GM12878 (cell line): Measurements from ENCODE around the gene MAGEB3. TPM values are rescaled to one million over a fixed set of nuclear protein-coding genes. Genes with fewer than 3 reads are reported as not detected.
A peak's percentile ranks its signal among the peaks of the same experiment; 100 is the strongest.

Experiments
- ATAC-seq: fragments of 200-7000 bp; cut with Tn5 transposase; 3 replicates; pipeline ENCODE4 v1.9.1; 2020; ENCODE audit warnings: mild to moderate bottlenecking, moderate library complexity
- BruUV-seq: library from RNA; stranded (reverse); fragments of 400-500 nt; replicated peaks from 2 replicates; lab custom pipeline; 2021; lab: Mats Ljungman, UMichigan
- CTCF ChIA-PET: fragments of 300-600 bp; sonication (Branson Sonifier 250); formaldehyde crosslinking; extraction: SDS; loops from one replicate; lab custom pipeline; 2021; ENCODE audit warnings: inconsistent platforms; lab: Yijun Ruan, JAX
- POLR2A ChIA-PET: fragments of 350-600 bp; formaldehyde crosslinking; extraction: SDS; loops from one replicate; lab custom pipeline; 2021; ENCODE audit warnings: inconsistent platforms; lab: Charles Lee
- RAD21 ChIA-PET: fragments of 300-600 bp; sonication (Branson Sonifier 250); formaldehyde crosslinking; loops from one replicate; lab custom pipeline; 2023; ENCODE audit warnings: antibody characterized with exemption; ENCODE audit not compliant: unreplicated experiment; lab: Charles Lee
- SMC1A ChIA-PET: fragments of 300-600 bp; sonication (Branson Sonifier 250); formaldehyde crosslinking; loops from one replicate; lab custom pipeline; 2023; ENCODE audit not compliant: unreplicated experiment, uncharacterized antibody; lab: Charles Lee
- DNase-seq: peaks from one replicate; pipeline ENCODE4 v3.0.0-alpha.2; 2011; ENCODE audit warnings: low read depth, low spot score
- FAIRE-seq: peaks from 3 replicates; lab custom pipeline; 2011; peaks lifted over from hg19 to GRCh38; lab: Jason Lieb, UNC
- H2AFZ ChIP-seq: 2 replicates; pipeline ENCODE4 v1.6.0; 2011; ENCODE audit warnings: low read depth, low read length, control low read depth; ENCODE audit not compliant: control insufficient read depth
- H3K27ac ChIP-seq: 2 replicates; pipeline ENCODE4 v1.5.1; 2011; ENCODE audit warnings: control low read depth; ENCODE audit not compliant: control insufficient read depth, insufficient read depth
- H3K27me3 ChIP-seq, 2 experiments: replicated peaks in 1 of 2; 2 replicates each; pipeline versions ENCODE4 v1.6.0 to v1.6.1; 2011; ENCODE audit warnings: low read length in 1 of 2; ENCODE audit not compliant: control insufficient read depth in 2 of 2, insufficient read depth in 2 of 2
- H3K36me3 ChIP-seq, 2 experiments: 2 replicates each; pipeline ENCODE4 v1.5.1; 2011; ENCODE audit warnings: low read length in 1 of 2; ENCODE audit not compliant: control insufficient read depth in 2 of 2, insufficient read depth in 2 of 2
- H3K4me1 ChIP-seq: 2 replicates; pipeline ENCODE4 v1.6.1; 2011; ENCODE audit warnings: mild to moderate bottlenecking, low read length, moderate library complexity, mixed read lengths; ENCODE audit not compliant: control insufficient read depth, insufficient read depth
- H3K4me2 ChIP-seq: 2 replicates; pipeline ENCODE4 v1.6.0; 2011; ENCODE audit warnings: control low read depth; ENCODE audit not compliant: control insufficient read depth, insufficient read depth
- H3K4me3 ChIP-seq: fragments of 200-600 bp; sonication (generic); 2 replicates; pipeline ENCODE4 v1.5.1; 2016
- H3K79me2 ChIP-seq: 2 replicates; pipeline ENCODE4 v1.6.0; 2011; ENCODE audit warnings: low read length; ENCODE audit not compliant: control insufficient read depth, insufficient read depth
- H3K9ac ChIP-seq: 2 replicates; pipeline ENCODE4 v1.8.0; 2011; ENCODE audit warnings: low read length, control low read depth, mixed read lengths; ENCODE audit not compliant: control insufficient read depth, insufficient read depth
- H3K9me3 ChIP-seq: replicated peaks from 3 replicates; pipeline ENCODE4 v1.5.1; 2011; ENCODE audit warnings: mild to moderate bottlenecking, low read length; ENCODE audit not compliant: control insufficient read depth, insufficient read depth
- H4K20me1 ChIP-seq: 2 replicates; pipeline ENCODE4 v1.6.0; 2011; ENCODE audit not compliant: control insufficient read depth, insufficient read depth
- BMI1 ChIP-seq: fragments of 450-650 bp; IDR thresholded peaks from 2 replicates; pipeline ENCODE4 v1.6.1; 2016; ENCODE audit warnings: mild to moderate bottlenecking, moderate library complexity, borderline replicate concordance
- CTCF ChIP-seq, 3 experiments: IDR thresholded peaks in 2 of 3; conservative IDR thresholded peaks in 1 of 3; 2 replicates each; pipeline ENCODE4 v1.5.1; 2011; ENCODE audit warnings: low read depth in 3 of 3, low read length in 3 of 3, mild to moderate bottlenecking in 3 of 3, control low read depth in 2 of 3, moderate library complexity in 2 of 3, inconsistent platforms in 1 of 3, mixed read lengths in 1 of 3; ENCODE audit not compliant: control insufficient read depth in 2 of 3, insufficient read depth in 1 of 3; ENCODE audit errors: extremely low read depth in 1 of 3
- EZH2 ChIP-seq: IDR thresholded peaks from 2 replicates; pipeline ENCODE4 v1.6.1; 2012; ENCODE audit warnings: low read depth, mild to moderate bottlenecking, control low read depth, inconsistent platforms, low read length, borderline replicate concordance; ENCODE audit not compliant: control insufficient read depth
- MYC ChIP-seq: IDR thresholded peaks from 2 replicates; pipeline ENCODE4 v1.6.1; 2011; ENCODE audit warnings: mild to moderate bottlenecking, low read length, moderate library complexity, inconsistent platforms; ENCODE audit not compliant: insufficient read depth, insufficient replicate concordance, insufficient read length, severe bottlenecking
- PAX8 ChIP-seq: fragments of 450-650 bp; IDR thresholded peaks from 2 replicates; pipeline ENCODE4 v1.6.1; 2017; ENCODE audit warnings: mild to moderate bottlenecking, moderate library complexity
- PKNOX1 ChIP-seq: fragments of 450-650 bp; IDR thresholded peaks from 2 replicates; pipeline ENCODE4 v1.6.1; 2016; ENCODE audit warnings: mild to moderate bottlenecking
- PML ChIP-seq: IDR thresholded peaks from 2 replicates; pipeline ENCODE4 v1.6.1; 2012; ENCODE audit warnings: low read length, inconsistent platforms
- RUNX3 ChIP-seq: IDR thresholded peaks from 2 replicates; pipeline ENCODE4 v1.6.1; 2012; ENCODE audit warnings: low read length, inconsistent platforms
- SPI1 ChIP-seq: IDR thresholded peaks from 2 replicates; pipeline ENCODE4 v1.6.1; 2011; ENCODE audit warnings: low read depth, mild to moderate bottlenecking, low read length, moderate library complexity, borderline replicate concordance; ENCODE audit not compliant: insufficient read depth
- SUPT20H ChIP-seq: IDR thresholded peaks from 2 replicates; pipeline ENCODE4 v1.6.1; 2011; ENCODE audit warnings: low read depth, mild to moderate bottlenecking, low read length, moderate library complexity, borderline replicate concordance; ENCODE audit not compliant: control insufficient read depth
- SUZ12 ChIP-seq: fragments of 200-600 bp; sonication (generic); IDR thresholded peaks from one replicate; pipeline ENCODE4 v1.6.1; 2018; ENCODE audit warnings: antibody characterized with exemption, mild to moderate bottlenecking; ENCODE audit not compliant: unreplicated experiment
- TARDBP ChIP-seq: IDR thresholded peaks from 2 replicates; pipeline ENCODE4 v1.6.1; 2016; ENCODE audit warnings: borderline replicate concordance
- TCF7 ChIP-seq: IDR thresholded peaks from 2 replicates; pipeline ENCODE4 v1.6.1; 2014; ENCODE audit warnings: antibody characterized with exemption, borderline replicate concordance
- WGBS: methylation state at CpG from one replicate; pipeline ENCODE4 v1.1.6; 2016; ENCODE audit warnings: low lambda C conversion rate; ENCODE audit not compliant: insufficient replicate concordance, insufficient coverage; ENCODE audit errors: missing lambda C conversion rate; 5-methylcytosine and 5-hydroxymethylcytosine counted together
- in situ Hi-C: fragments of 300-500 bp; cut with MboI; formaldehyde crosslinking; loops from 9 replicates; pipeline ENCODE4 v1.14.3; 2018; ENCODE audit warnings: mixed read lengths
- intact Hi-C: fragments of 100-400 bp; cut with micrococcal nuclease; formaldehyde crosslinking; loops from one replicate; pipeline ENCODE4 v1.14.2; 2022; ENCODE audit not compliant: unreplicated experiment
- polyA plus RNA-seq, 11 experiments: library from polyadenylated mRNA; depleted of rRNA in 4 of 11; unstranded in 6 of 11; stranded (reverse) in 5 of 11; fragments of >200 nt; fragmentation: Nextera tagmentation in 4 of 11; fragmentation: Illumina TruSeq in 1 of 11; extraction: Ambion mirVana in 4 of 11; extraction: Trizol in 1 of 11; gene quantifications; 1 replicate in 1 of 11; 2 replicates in 10 of 11; pipeline versions ENCODE4 v1.2.1 to v1.2.3, GENCODE V29; 2011 to 2016; ENCODE audit warnings: inconsistent platforms in 2 of 11, missing spikeins in 2 of 11, low read depth in 1 of 11
- total RNA-seq, 4 experiments: library from RNA; depleted of rRNA in 3 of 4; stranded (reverse); fragments of >200 nt in 3 of 4; fragmentation: Illumina TruSeq in 1 of 4; extraction: Trizol in 1 of 4; gene quantifications; 2 replicates each; pipeline versions ENCODE4 v1.2.1 to v1.2.3, GENCODE V29; 2013 to 2021

MAGEB3 gene
- total and polyA plus RNA-seq, 10 of the 15 experiments (the other 5 are each of a cell fraction or from before 2014, with no cell fraction given) = not detected

- Histone ChIP-seq H3K27me3 (no peaks in the 10 kb centered on the region), H3K4me1 (no peaks in the 10 kb centered on the region), H3K9ac (no peak overlapping the region), H3K9me3 (no peaks in the 10 kb centered on the region; the same call in 2 of the 3 replicates), H3K36me3 (no peaks in the 10 kb centered on the region), H3K4me2 (no peak overlapping the region), H3K27ac (no peak overlapping the region), H4K20me1 (no peaks in the 10 kb centered on the region), H3K79me2 (no peaks in the 10 kb centered on the region), H2AFZ (no peak overlapping the region), H3K4me3 (no peak overlapping the region)
- no TSS peak for BruUV-seq
- peak; percentile 8 for DNase-seq
- peak; percentile 81 for ATAC-seq
- in situ Hi-C loops (no loop called here), intact Hi-C loops (no loop called here)
- ChIA-PET SMC1A (no interaction called here), RAD21 (no interaction called here), POLR2A (interaction anchor here (0.6 kb wide), 1 partner anchor 265 kb away, joined by 3 read pairs; no protein-coding TSS in a partner anchor), CTCF (no interaction called here)
- TF ChIP-seq RUNX3 (peak; percentile 22; the same call in 1 of the 2 replicates), CTCF (IDR thresholded peaks at IDR 0.05 in 2 of 3, conservative IDR thresholded peaks at IDR 0.05 in 1 of 3; ENCODE audit: control insufficient read depth in 2 of 3, extremely low read depth in 1 of 3, insufficient read depth in 1 of 3, low read depth in 3 of 3, low read length in 3 of 3) (no peak)
- WGBS = 0% methylated on average over 1 of the region's 1 CpG
- FAIRE-seq = no peak
These were observed 22.8 kb downstream of the MAGEB3 start for GRCh38 chrX:30253257-30253656.

- Histone ChIP-seq H3K79me2 (no peaks in the 10 kb centered on the region), H3K36me3 (no peaks in the 10 kb centered on the region), H3K4me1 (no peaks in the 10 kb centered on the region), H3K27ac (no peak overlapping the region), H3K27me3 (no peaks in the 10 kb centered on the region), H4K20me1 (no peaks in the 10 kb centered on the region), H3K9ac (no peak overlapping the region), H3K9me3 (no peaks in the 10 kb centered on the region; the same call in 2 of the 3 replicates), H3K4me2 (no peak overlapping the region), H2AFZ (no peak overlapping the region), H3K4me3 (no peak overlapping the region)
- FAIRE-seq = no peak
- in situ Hi-C loops = no loop called here
- RAD21 ChIA-PET = no interaction called here
- WGBS = 3% methylated on average over 2 of the region's 2 CpGs
- POLR2A ChIA-PET = no interaction called here
- CTCF ChIA-PET = no interaction called here
- intact Hi-C loops = no loop called here
- no TSS peak for BruUV-seq
- DNase-seq = no peak
- no peak for ATAC-seq
- SMC1A ChIA-PET = no interaction called here
- TF ChIP-seq PKNOX1 = no peak
- TF ChIP-seq TCF7 = no peak
- TF ChIP-seq SUZ12 = no peak
- no peak for TF ChIP-seq SUPT20H
- TF ChIP-seq BMI1 = no peak
- TF ChIP-seq SPI1 = no peak
- no peak for TF ChIP-seq EZH2
- no peak for TF ChIP-seq PAX8
- no peak for TF ChIP-seq PML
- TF ChIP-seq MYC = no peak
- TF ChIP-seq TARDBP = no peak
These were observed 29.5 kb downstream of the MAGEB3 start for GRCh38 chrX:30259927-30260326.
